ENCODE results near the gene FAM185A.

The FAM185A gene

GRCh38 chr7:102828286-102828685, 79.5 kb downstream of the FAM185A start:
- DNase-seq (ENCODE audit: low read depth, low spot score) = no peak
- Histone ChIP-seq H3K4me3 (ENCODE audit: insufficient read length, low read depth) (no peak overlapping the region), H3K9ac (ENCODE audit: insufficient read length, low read depth) (no peak overlapping the region), H3K27me3 (ENCODE audit: insufficient read depth, insufficient read length) (no peaks in the 10 kb centered on the region), H3K9me3 (ENCODE audit: insufficient read depth, low read length) (no peaks in the 10 kb centered on the region), H3K36me3 (ENCODE audit: insufficient read depth, insufficient read length, low read length) (no peaks in the 10 kb centered on the region), H3K4me1 (ENCODE audit: insufficient read depth, insufficient read length) (no peaks in the 10 kb centered on the region)
- TF ChIP-seq SUZ12 (IDR thresholded peaks at IDR 0.05; ENCODE audit: extremely low read depth, insufficient read depth, insufficient read length) (no peak), ZNF274 (IDR thresholded peaks at IDR 0.05; ENCODE audit: low read depth, low read length) (no peak), YY1 (IDR thresholded peaks at IDR 0.05; ENCODE audit: insufficient read depth, insufficient read length) (no peak)

GRCh38 chr7:102829075-102829474, 80.3 kb downstream of the FAM185A start:
- no peak for TF ChIP-seq ZNF274 (IDR thresholded peaks at IDR 0.05; ENCODE audit: low read depth, low read length)
- TF ChIP-seq SUZ12 (IDR thresholded peaks at IDR 0.05; ENCODE audit: extremely low read depth, insufficient read depth, insufficient read length) = no peak
- TF ChIP-seq YY1 (IDR thresholded peaks at IDR 0.05; ENCODE audit: insufficient read depth, insufficient read length) = no peak
- Histone ChIP-seq H3K4me1 (ENCODE audit: insufficient read depth, insufficient read length) (no peaks in the 10 kb centered on the region), H3K4me3 (ENCODE audit: insufficient read length, low read depth) (no peak overlapping the region), H3K9ac (ENCODE audit: insufficient read length, low read depth) (no peak overlapping the region), H3K27me3 (ENCODE audit: insufficient read depth, insufficient read length) (no peaks in the 10 kb centered on the region), H3K36me3 (ENCODE audit: insufficient read depth, insufficient read length, low read length) (no peaks in the 10 kb centered on the region), H3K9me3 (ENCODE audit: insufficient read depth, low read length) (no peaks in the 10 kb centered on the region)
- no peak for DNase-seq (ENCODE audit: low read depth, low spot score)

DNA sequence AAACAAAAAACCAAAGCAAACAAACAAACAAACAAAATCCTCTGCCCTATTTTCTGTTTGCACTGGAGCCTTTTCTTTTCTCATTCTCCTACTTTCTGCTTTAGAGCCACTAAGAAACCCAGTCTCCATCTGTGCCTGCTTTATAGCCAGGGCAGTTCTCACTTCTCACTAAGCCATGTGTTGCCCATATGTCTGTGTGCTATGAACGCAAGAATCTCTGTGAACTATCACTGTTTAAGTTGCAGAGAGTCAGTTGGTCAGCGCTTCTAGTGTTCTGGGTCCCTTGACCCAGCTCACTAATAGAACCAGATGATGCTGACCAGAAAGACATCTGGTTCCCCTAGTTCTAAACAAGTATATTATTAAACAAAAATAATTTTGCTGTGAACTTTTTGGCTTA, 81.4 kb downstream of the FAM185A start:
- Histone ChIP-seq H3K4me3 (ENCODE audit: insufficient read length, low read depth) (no peak overlapping the region), H3K4me1 (ENCODE audit: insufficient read depth, insufficient read length) (no peaks in the 10 kb centered on the region), H3K27me3 (ENCODE audit: insufficient read depth, insufficient read length) (no peaks in the 10 kb centered on the region), H3K9me3 (ENCODE audit: insufficient read depth, low read length) (no peaks in the 10 kb centered on the region), H3K36me3 (ENCODE audit: insufficient read depth, insufficient read length, low read length) (no peaks in the 10 kb centered on the region), H3K9ac (ENCODE audit: insufficient read length, low read depth) (no peak overlapping the region)
- no peak for DNase-seq (ENCODE audit: low read depth, low spot score)
- TF ChIP-seq SUZ12 (IDR thresholded peaks at IDR 0.05; ENCODE audit: extremely low read depth, insufficient read depth, insufficient read length) = no peak
- no peak for TF ChIP-seq ZNF274 (IDR thresholded peaks at IDR 0.05; ENCODE audit: low read depth, low read length)
- no peak for TF ChIP-seq YY1 (IDR thresholded peaks at IDR 0.05; ENCODE audit: insufficient read depth, insufficient read length)

- Histone ChIP-seq H3K36me3 (ENCODE audit: insufficient read depth, insufficient read length, low read length) (no peaks in the 10 kb centered on the region), H3K4me1 (ENCODE audit: insufficient read depth, insufficient read length) (no peaks in the 10 kb centered on the region), H3K27me3 (ENCODE audit: insufficient read depth, insufficient read length) (no peaks in the 10 kb centered on the region), H3K4me3 (ENCODE audit: insufficient read length, low read depth) (no peak overlapping the region), H3K9ac (ENCODE audit: insufficient read length, low read depth) (no peak overlapping the region), H3K9me3 (ENCODE audit: insufficient read depth, low read length) (no peaks in the 10 kb centered on the region)
- DNase-seq (ENCODE audit: low read depth, low spot score) = no peak
- no peak for TF ChIP-seq YY1 (IDR thresholded peaks at IDR 0.05; ENCODE audit: insufficient read depth, insufficient read length)
- no peak for TF ChIP-seq SUZ12 (IDR thresholded peaks at IDR 0.05; ENCODE audit: extremely low read depth, insufficient read depth, insufficient read length)
- no peak for TF ChIP-seq ZNF274 (IDR thresholded peaks at IDR 0.05; ENCODE audit: low read depth, low read length)
Observed at GRCh38 chr7:102832674-102833073, 83.9 kb downstream of the FAM185A start.

DNA sequence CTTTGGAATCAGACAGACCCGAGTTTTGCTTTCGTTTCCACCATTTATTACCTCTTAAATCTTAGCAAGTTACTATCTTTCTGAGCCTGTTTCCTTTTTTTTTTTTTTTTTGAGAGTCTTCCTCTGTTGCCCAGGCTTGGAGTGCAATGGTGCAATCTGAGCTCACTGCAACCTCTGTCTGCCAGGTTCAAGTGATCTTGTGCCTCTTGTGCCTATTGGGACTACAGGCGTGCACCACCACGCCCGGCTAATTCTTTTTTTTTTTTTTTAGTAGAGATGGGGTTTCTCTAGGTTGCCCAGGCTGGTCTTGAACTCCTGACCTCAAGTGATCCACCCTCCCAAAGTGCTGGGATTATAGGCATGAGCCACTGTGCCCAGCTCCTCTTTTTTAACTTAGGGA, 84.5 kb downstream of the FAM185A start:
- H3K36me3 ChIP-seq (ENCODE audit: insufficient read depth, insufficient read length, low read length) = no peaks in the 10 kb centered on the region
- no peak for TF ChIP-seq YY1 (IDR thresholded peaks at IDR 0.05; ENCODE audit: insufficient read depth, insufficient read length)
- no peak for TF ChIP-seq SUZ12 (IDR thresholded peaks at IDR 0.05; ENCODE audit: extremely low read depth, insufficient read depth, insufficient read length)
- TF ChIP-seq ZNF274 (IDR thresholded peaks at IDR 0.05; ENCODE audit: low read depth, low read length) = no peak
- H3K4me3 ChIP-seq (ENCODE audit: insufficient read length, low read depth) = no peak overlapping the region
- no peak overlapping the region for H3K9ac ChIP-seq (ENCODE audit: insufficient read length, low read depth)
- no peaks in the 10 kb centered on the region for H3K9me3 ChIP-seq (ENCODE audit: insufficient read depth, low read length)
- no peaks in the 10 kb centered on the region for H3K27me3 ChIP-seq (ENCODE audit: insufficient read depth, insufficient read length)
- H3K4me1 ChIP-seq (ENCODE audit: insufficient read depth, insufficient read length) = no peaks in the 10 kb centered on the region
- DNase-seq (ENCODE audit: low read depth, low spot score) = no peak

GRCh38 chr7:102834466-102834865, 85.7 kb downstream of the FAM185A start:
- Histone ChIP-seq H3K9me3 (ENCODE audit: insufficient read depth, low read length) (no peaks in the 10 kb centered on the region), H3K4me3 (ENCODE audit: insufficient read length, low read depth) (no peak overlapping the region), H3K36me3 (ENCODE audit: insufficient read depth, insufficient read length, low read length) (no peaks in the 10 kb centered on the region), H3K27me3 (ENCODE audit: insufficient read depth, insufficient read length) (no peaks in the 10 kb centered on the region), H3K4me1 (ENCODE audit: insufficient read depth, insufficient read length) (no peaks in the 10 kb centered on the region), H3K9ac (ENCODE audit: insufficient read length, low read depth) (no peak overlapping the region)
- TF ChIP-seq ZNF274 (IDR thresholded peaks at IDR 0.05; ENCODE audit: low read depth, low read length) = no peak
- no peak for DNase-seq (ENCODE audit: low read depth, low spot score)

DNA sequence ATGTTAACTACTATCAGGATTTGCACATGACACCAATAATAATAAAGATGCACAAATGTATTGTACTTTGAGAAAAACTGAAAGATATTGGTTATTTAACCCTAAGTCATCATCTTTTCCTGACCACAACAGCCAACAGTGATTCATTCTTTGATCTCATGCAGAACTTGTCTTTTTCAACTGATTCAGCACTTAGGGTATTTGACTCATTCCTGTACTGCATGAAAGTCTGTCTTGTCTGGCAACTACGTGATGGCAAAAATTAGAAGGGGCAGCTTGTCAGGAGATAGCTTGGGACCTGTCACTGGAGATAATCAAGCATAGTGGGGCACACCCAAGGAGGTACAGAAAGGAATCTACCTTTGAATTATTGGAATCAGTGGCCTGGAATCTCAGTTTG, 86.2 kb downstream of the FAM185A start:
- DNase-seq (ENCODE audit: low read depth, low spot score) = no peak
- TF ChIP-seq ZNF274 (IDR thresholded peaks at IDR 0.05; ENCODE audit: low read depth, low read length) = no peak
- TF ChIP-seq SUZ12 (IDR thresholded peaks at IDR 0.05; ENCODE audit: extremely low read depth, insufficient read depth, insufficient read length) = no peak
- no peak for TF ChIP-seq YY1 (IDR thresholded peaks at IDR 0.05; ENCODE audit: insufficient read depth, insufficient read length)
- no peaks in the 10 kb centered on the region for H3K27me3 ChIP-seq (ENCODE audit: insufficient read depth, insufficient read length)
- no peaks in the 10 kb centered on the region for H3K4me1 ChIP-seq (ENCODE audit: insufficient read depth, insufficient read length)
- H3K36me3 ChIP-seq (ENCODE audit: insufficient read depth, insufficient read length, low read length) = no peaks in the 10 kb centered on the region
- H3K9ac ChIP-seq (ENCODE audit: insufficient read length, low read depth) = no peak overlapping the region
- H3K4me3 ChIP-seq (ENCODE audit: insufficient read length, low read depth) = no peak overlapping the region
- no peaks in the 10 kb centered on the region for H3K9me3 ChIP-seq (ENCODE audit: insufficient read depth, low read length)

Data from NT2/D1 (cell line).